ENCODE results near the gene ARVCF. TPM values are rescaled to one million over a fixed set of nuclear protein-coding genes. Genes with fewer than 3 reads are reported as not detected.

Gene ARVCF
- total and polyA plus RNA-seq, 9 of the 15 experiments (the other 6 are each of a cell fraction or from before 2014, with no cell fraction given), result 0.03 to 97.4 (median 15.6) TPM

GRCh38 chr22:19988965-19989724, 27.5 kb downstream of the ARVCF start (continued):
- TF ChIP-seq AFF1 (IDR thresholded peaks at IDR 0.05; ENCODE audit: low read depth in 1 of 2, partially characterized antibody in 2 of 2) (no peak), PHTF2 (CRISPR knock-in tag; IDR thresholded peaks at IDR 0.05) (no peak), BHLHE40 (IDR thresholded peaks at IDR 0.05; ENCODE audit: low read length) (peak; percentile 28; the same call in 1 of the 2 replicates), POLR2H (tag; IDR thresholded peaks at IDR 0.05; ENCODE audit: low read depth) (no peak), PRDM10 (IDR thresholded peaks at IDR 0.05; ENCODE audit: partially characterized antibody) (peak; percentile 49), RBM15 (IDR thresholded peaks at IDR 0.05; ENCODE audit: insufficient read depth, low read length) (no peak), ZBTB7A (IDR thresholded peaks at IDR 0.05; ENCODE audit: borderline replicate concordance, control insufficient read depth, low read depth, low read length) (peak; percentile 50; the same call in 1 of the 2 replicates), SMAD2 (IDR thresholded peaks at IDR 0.05; ENCODE audit: low read depth, low read length) (no peak), ZFP36 (IDR thresholded peaks at IDR 0.05; ENCODE audit: low read depth, low read length, partially characterized antibody) (peak; percentile 5), SAFB (IDR thresholded peaks at IDR 0.05; ENCODE audit: borderline replicate concordance, low read depth, low read length) (no peak), ZNF23 (CRISPR knock-in tag; IDR thresholded peaks at IDR 0.05) (no peak), CHAMP1 (IDR thresholded peaks at IDR 0.05) (no peak), ZNF124 (CRISPR knock-in tag; IDR thresholded peaks at IDR 0.05) (no peak), ZNF184 (CRISPR knock-in tag; IDR thresholded peaks at IDR 0.05) (no peak)

Measured in K562 (cell line).